Prostate gland (tissue), 2 donors: Measurements from ENCODE around the gene MPZL2. TPM values are rescaled to one million over a fixed set of nuclear protein-coding genes. Genes with fewer than 3 reads are reported as not detected.

Experiments
- DNase-seq: peaks from one replicate; pipeline ENCODE4 v3.0.0-alpha.2; 2019; ENCODE audit warnings: low spot score
- H3K27ac ChIP-seq, 2 donors: fragments of 200-600 bp; sonication (generic); 2 replicates each; pipeline ENCODE4 v1.5.1; 2017 to 2019
- H3K27me3 ChIP-seq: fragments of 200-600 bp; sonication (generic); replicated peaks from 2 replicates; pipeline ENCODE4 v1.5.1; 2019; ENCODE audit not compliant: insufficient read depth
- H3K36me3 ChIP-seq, 2 donors: fragments of 200-600 bp; sonication (generic); 1 replicate in 1 of 2; 2 replicates in 1 of 2; pipeline versions ENCODE4 v1.5.1 to v1.8.1; 2017 to 2019
- H3K4me1 ChIP-seq: fragments of 200-600 bp; sonication (generic); replicated peaks from 2 replicates; pipeline ENCODE4 v1.5.1; 2019
- H3K4me3 ChIP-seq, 2 donors: fragments of 200-600 bp; sonication (generic); 2 replicates each; pipeline ENCODE4 v1.5.1; 2017 to 2019
- H3K9me3 ChIP-seq: fragments of 200-600 bp; sonication (generic); 2 replicates; pipeline ENCODE4 v1.5.1; 2017
- POLR2A ChIP-seq: fragments of 450-650 bp; IDR thresholded peaks from one replicate; pipeline ENCODE4 v1.6.1; 2016; ENCODE audit warnings: antibody characterized with exemption, mild to moderate bottlenecking
- POLR2AphosphoS5 ChIP-seq: sonication (generic); formaldehyde crosslinking; IDR thresholded peaks from one replicate; pipeline ENCODE4 v1.6.1; 2017; ENCODE audit warnings: antibody characterized with exemption
- WGBS: methylation state at CpG from one replicate; pipeline ENCODE4 v1.1.5; 2018; 5-methylcytosine and 5-hydroxymethylcytosine counted together
- intact Hi-C: fragments of 100-400 bp; cut with DNase I; formaldehyde crosslinking; loops from one replicate; pipeline ENCODE4 v1.14.2; 2022
- total RNA-seq, 2 donors: library from RNA; depleted of rRNA; stranded (reverse); fragments of >200 nt; gene quantifications; one replicate each; pipeline ENCODE4 v1.1.0, GENCODE V29; 2016
- TF ChIP-seq, protein P1 (sequence below), 4 experiments: fragments of 200-600 bp in 2 of 4; fragments of 450-650 bp in 2 of 4; sonication (generic) in 2 of 4; IDR thresholded peaks; 1 replicate in 3 of 4; 2 replicates in 1 of 4; pipeline ENCODE4 v1.5.1; 2016 to 2019; ENCODE audit warnings: antibody characterized with exemption in 4 of 4, mild to moderate bottlenecking in 2 of 4, moderate library complexity in 2 of 4

The MPZL2 gene
- total RNA-seq, 2 donors from 2014 or later: 73.7 to 103 TPM

DNA sequence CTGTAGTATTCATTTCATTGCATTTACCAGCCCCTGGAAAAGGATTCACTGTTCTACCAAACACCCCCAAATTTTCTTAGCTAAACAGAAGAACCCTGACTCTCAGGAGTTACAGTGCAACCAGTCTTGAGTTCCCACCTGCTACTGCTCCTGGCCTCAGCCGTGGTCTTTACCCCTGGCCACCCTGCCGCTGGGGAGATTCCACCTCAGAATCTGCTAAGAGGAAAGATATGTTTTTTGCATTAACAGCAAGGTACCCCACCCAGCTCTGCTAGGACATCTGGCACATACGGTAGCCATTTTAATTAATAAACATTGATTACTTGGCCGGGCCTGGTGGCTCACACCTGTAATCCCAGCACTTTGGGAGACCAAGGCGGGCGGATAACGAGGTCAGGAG is 48.3 kb downstream of the MPZL2 start:
- no peak for DNase-seq
- Histone ChIP-seq H3K36me3 (no peaks in the 10 kb centered on the region), H3K4me3 (no peak overlapping the region), H3K27me3 (no peaks in the 10 kb centered on the region), H3K4me1 (no peaks in the 10 kb centered on the region), H3K9me3 (no peaks in the 10 kb centered on the region), H3K27ac (no peak overlapping the region)
- intact Hi-C loops: no loop called here
- 96% methylated on average over 7 of the region's 7 CpGs for WGBS
- TF ChIP-seq POLR2A: no peak
- no peak for TF ChIP-seq POLR2AphosphoS5

DNA sequence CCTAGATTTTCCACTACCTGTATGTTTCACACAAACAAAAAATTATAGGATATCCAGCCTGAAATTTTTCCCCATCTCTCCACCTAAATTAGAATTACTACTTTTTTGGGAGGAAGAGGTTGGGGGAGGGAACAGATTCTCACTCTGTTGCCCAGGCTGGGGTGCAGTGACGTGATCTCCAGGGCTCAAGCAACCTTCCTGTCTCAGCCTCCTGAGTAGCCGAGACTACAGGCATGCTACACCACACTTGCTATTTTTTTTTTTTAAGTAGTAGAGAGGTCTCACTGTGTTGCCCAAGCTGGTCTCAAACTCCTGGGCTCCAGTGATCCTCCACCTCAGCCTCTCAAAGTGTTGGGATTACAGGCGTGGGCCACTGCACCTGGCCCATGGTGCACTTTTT is 48.8 kb downstream of the MPZL2 start:
- 78% methylated on average over 3 of the region's 3 CpGs for WGBS

GRCh38 chr11:118214210-118214914 is 49.7 kb downstream of the MPZL2 start:
- intact Hi-C loops: no loop called here
- 75% methylated on average over 6 of the region's 6 CpGs for WGBS
- no peaks in the 10 kb centered on the region for H3K4me1 ChIP-seq
- H3K27ac ChIP-seq: no peak overlapping the region
- no peaks in the 10 kb centered on the region for H3K36me3 ChIP-seq
- H3K27me3 ChIP-seq: no peaks in the 10 kb centered on the region
- DNase-seq: no peak
- no peaks in the 10 kb centered on the region for H3K9me3 ChIP-seq
- H3K4me3 ChIP-seq: no peak overlapping the region
- TF ChIP-seq, protein P1, sequence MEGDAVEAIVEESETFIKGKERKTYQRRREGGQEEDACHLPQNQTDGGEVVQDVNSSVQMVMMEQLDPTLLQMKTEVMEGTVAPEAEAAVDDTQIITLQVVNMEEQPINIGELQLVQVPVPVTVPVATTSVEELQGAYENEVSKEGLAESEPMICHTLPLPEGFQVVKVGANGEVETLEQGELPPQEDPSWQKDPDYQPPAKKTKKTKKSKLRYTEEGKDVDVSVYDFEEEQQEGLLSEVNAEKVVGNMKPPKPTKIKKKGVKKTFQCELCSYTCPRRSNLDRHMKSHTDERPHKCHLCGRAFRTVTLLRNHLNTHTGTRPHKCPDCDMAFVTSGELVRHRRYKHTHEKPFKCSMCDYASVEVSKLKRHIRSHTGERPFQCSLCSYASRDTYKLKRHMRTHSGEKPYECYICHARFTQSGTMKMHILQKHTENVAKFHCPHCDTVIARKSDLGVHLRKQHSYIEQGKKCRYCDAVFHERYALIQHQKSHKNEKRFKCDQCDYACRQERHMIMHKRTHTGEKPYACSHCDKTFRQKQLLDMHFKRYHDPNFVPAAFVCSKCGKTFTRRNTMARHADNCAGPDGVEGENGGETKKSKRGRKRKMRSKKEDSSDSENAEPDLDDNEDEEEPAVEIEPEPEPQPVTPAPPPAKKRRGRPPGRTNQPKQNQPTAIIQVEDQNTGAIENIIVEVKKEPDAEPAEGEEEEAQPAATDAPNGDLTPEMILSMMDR (IDR thresholded peaks at IDR 0.05): no peak
- no peak for TF ChIP-seq POLR2AphosphoS5
- no peak for TF ChIP-seq POLR2A

More for the DNA sequence above, 48.8 kb downstream of the MPZL2 start:
- DNase-seq: no peak
- H3K9me3 ChIP-seq: no peaks in the 10 kb centered on the region
- no peak overlapping the region for H3K27ac ChIP-seq
- no peak overlapping the region for H3K4me3 ChIP-seq
- H3K4me1 ChIP-seq: no peaks in the 10 kb centered on the region
- H3K36me3 ChIP-seq: no peaks in the 10 kb centered on the region
- intact Hi-C loops: no loop called here
- TF ChIP-seq, protein P1 (IDR thresholded peaks at IDR 0.05): no peak
- TF ChIP-seq POLR2A: no peak
- no peak for TF ChIP-seq POLR2AphosphoS5
- no peaks in the 10 kb centered on the region for H3K27me3 ChIP-seq

DNA sequence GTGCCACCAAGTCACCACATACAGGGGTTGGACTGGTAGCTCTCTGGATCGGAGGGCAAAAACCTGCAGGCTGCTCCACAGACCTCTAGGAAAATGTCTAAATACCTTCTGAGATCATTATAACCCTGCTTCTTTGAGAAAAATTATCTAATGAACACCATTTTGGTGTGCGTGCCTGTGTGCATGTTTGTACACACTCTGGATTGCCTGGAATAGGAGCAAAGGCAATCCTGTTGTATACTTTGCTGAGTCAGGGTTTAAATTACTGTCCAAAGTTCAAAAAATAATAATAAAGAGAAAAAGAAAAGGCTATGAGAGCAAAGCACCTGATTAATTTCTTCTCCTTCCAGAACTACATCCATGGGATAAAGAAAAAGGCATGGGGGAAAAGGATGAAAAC is 50.3 kb downstream of the MPZL2 start:
- no peak for TF ChIP-seq POLR2AphosphoS5
- Histone ChIP-seq H3K27ac (no peak overlapping the region), H3K4me3 (no peak overlapping the region), H3K36me3 (no peaks in the 10 kb centered on the region), H3K4me1 (no peaks in the 10 kb centered on the region), H3K27me3 (no peaks in the 10 kb centered on the region), H3K9me3 (no peaks in the 10 kb centered on the region)
- intact Hi-C loops: no loop called here
- 98% methylated on average over 2 of the region's 2 CpGs for WGBS
- no peak for DNase-seq

DNA sequence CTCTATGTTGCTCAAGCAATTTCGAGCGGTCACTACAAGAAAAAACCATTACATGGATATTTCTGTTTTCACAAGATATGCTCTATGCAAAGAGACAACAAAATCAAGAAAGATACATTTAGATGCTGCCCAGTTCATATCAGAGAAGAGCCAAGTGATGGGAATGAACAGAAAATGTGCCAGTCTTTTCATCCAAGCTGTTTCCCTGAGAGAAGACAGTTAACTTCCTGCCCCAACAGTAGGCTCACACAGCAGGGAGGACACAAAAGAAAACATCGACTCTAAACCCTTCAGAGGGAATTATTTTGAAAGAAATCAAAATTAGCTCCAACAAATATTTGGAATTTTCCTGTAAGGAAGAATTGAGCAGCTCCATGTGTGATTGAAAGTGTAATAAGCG is 50.9 kb downstream of the MPZL2 start:
- no peaks in the 10 kb centered on the region for H3K27me3 ChIP-seq

More for the DNA sequence above, 50.9 kb downstream of the MPZL2 start:
- no peaks in the 10 kb centered on the region for H3K9me3 ChIP-seq
- TF ChIP-seq POLR2AphosphoS5 (no peak), POLR2A (no peak)
- TF ChIP-seq, protein P1 (IDR thresholded peaks at IDR 0.05): no peak
- intact Hi-C loops: no loop called here
- H3K4me3 ChIP-seq: no peak overlapping the region
- WGBS: 81% methylated on average over 4 of the region's 4 CpGs
- H3K36me3 ChIP-seq: no peaks in the 10 kb centered on the region
- H3K27ac ChIP-seq: no peak overlapping the region
- no peak for DNase-seq
- no peaks in the 10 kb centered on the region for H3K4me1 ChIP-seq
